GM18951 (cell line): ENCODE results near the gene RAB29.
"Not testable (repeated sequence)": the region's sequence is repeated elsewhere in the genome, so short reads cannot be mapped to it uniquely, and the experiment has no call there.

Source experiments
- POLR2A ChIP-seq: IDR thresholded peaks from 4 replicates; pipeline ENCODE4 v1.6.1; 2011; ENCODE audit warnings: mild to moderate bottlenecking; ENCODE audit not compliant: insufficient read length, insufficient read depth; ENCODE audit errors: extremely low read depth
- in situ Hi-C: fragments of 300-500 bp; cut with MboI; formaldehyde crosslinking; loops from one replicate; pipeline ENCODE4 v1.12.0; 2022; ENCODE audit warnings: low sequenced_read_pairs, mixed read lengths, inconsistent platforms; ENCODE audit not compliant: unreplicated experiment

Gene RAB29

DNA sequence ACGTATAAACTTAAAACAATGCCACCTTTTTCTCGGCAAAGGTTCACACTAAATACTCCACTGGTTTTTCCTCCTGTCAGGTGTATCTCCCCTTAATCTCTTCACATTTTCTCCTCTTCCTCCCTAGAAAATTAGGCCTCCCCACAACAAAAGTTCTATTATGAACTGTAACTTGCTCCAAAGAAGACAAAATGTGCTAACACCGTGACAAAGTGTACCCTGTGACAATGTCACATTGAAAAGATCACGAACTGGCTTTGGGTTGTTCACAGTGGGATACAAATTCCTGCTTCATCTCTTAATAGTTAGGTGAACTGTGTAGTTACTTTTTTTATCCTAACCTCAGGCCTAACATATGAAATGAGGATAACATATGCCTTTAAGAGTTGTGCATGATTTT is 31.3 kb downstream of the RAB29 start:
- no peak for TF ChIP-seq POLR2A
- in situ Hi-C loops = no loop called here

DNA sequence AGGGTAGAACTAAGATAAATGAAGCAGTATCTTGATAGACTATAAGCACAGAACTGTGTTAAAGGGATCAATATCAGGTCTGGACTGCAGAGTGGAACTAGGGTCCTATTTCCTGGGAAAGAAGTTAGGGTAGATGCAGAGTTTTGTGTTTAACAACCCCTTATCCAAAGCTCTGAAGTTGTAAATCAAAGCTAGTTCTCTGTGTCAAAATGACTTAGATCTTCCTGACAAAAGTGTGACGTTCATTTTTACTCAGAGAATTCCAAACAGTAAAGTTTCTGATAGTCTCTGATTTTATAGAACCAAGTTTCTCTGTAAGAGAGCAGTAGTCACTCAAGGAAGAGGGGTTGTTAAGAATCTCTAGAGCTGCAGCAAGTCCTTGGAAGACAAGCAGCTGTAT is 33.6 kb downstream of the RAB29 start:
- TF ChIP-seq POLR2A = no peak
- in situ Hi-C loops = no loop called here

- in situ Hi-C loops = no loop called here
- no peak for TF ChIP-seq POLR2A
Observed at GRCh38 chr1:205739348-205740160, 35.7 kb downstream of the RAB29 start.

DNA sequence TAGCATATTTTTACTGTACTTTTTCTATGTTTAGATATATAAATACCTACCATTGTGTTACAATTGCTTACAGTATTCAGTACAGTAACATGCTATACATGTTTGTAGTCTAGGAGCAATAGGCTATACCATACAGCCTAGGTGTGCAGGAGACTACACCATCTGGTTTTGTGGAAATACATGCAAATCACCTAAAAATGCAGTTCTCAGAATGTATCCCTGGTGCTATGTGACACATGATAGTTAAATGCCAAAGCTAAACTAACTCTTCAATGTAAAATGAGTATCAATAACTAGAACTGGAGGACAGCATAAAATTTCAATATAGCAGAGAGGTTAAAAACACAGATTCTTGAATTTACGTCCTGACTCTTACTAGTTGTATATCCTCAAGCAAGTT is 40.1 kb downstream of the RAB29 start:
- in situ Hi-C loops = no loop called here
- TF ChIP-seq POLR2A = no peak

DNA sequence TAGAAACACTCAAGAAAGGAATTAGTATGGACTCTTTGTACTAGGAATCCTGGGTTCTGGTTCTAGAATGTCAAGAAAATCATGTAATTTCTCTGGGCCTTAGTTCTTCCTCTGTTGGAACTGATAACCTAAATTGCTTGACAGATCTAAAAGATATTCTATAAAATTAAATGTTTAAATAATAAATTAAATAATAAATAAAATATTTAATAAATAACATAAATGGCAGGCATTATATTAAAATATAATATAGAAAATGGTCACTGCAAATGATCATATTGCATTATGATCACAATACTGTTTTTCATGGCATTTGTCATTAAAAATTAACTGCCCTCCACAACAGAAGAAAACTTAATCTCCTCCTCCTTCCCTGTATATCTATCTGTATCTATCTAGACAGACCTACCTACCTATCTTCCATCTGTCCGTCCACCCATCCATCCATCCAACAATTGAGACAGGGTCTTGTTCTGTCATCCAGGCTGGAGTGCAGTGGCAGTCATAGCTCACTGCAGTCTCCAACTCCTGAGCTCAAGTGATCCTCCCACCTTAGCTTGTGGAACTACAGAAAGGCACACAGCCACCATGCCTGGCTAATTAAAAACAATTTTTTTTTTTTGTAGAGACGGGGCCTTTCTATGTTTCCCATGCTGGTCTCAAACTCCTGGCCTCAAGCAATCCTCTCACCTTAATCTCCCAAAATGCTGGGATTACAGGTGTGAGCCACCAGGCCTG is 41.7 kb downstream of the RAB29 start:
- no peak for TF ChIP-seq POLR2A
- in situ Hi-C loops = no loop called here

GRCh38 chr1:205729945-205730610 is 45.2 kb downstream of the RAB29 start:
- no peak for TF ChIP-seq POLR2A
- in situ Hi-C loops = no loop called here

- in situ Hi-C loops = no loop called here
- TF ChIP-seq POLR2A = no peak
Observed at GRCh38 chr1:205726619-205727125, 48.6 kb downstream of the RAB29 start.

DNA sequence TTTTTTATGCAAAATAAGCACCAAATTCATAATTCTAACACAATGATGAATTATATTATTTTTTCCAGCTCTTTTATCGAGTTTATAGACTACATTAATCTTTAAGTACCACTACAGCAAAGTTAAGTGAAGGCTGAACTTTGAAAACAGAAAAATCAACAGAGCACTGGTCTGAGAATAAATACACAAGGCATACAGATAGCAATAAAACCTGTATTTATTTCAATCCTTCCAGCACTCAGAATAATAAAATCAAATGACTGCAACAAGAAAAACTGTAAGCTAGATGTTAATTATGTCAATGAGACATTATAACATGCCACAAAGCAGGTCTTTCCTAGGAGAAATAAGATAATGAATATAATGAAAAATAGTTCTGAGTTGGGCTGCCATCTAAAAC is 49.8 kb downstream of the RAB29 start:
- in situ Hi-C loops = no loop called here
- TF ChIP-seq POLR2A = no peak

DNA sequence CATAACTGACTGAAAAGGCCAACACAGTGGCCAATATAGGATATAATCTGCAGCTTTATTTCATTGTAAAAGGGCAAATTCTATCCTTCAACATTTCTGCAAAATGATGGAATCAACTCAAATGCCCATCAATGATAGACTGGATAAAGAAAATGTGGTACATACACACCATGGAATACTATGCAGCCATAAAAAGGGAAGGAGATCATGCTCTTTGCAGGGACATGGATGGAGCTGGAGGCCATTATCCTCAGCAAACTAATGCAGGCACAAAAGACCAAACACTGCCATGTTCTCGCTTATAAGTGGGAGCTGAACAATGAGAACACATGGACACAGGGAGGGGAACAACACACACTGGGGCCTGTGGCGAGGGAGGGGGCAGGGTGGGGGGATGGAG is 54.5 kb downstream of the RAB29 start:
- in situ Hi-C loops = not testable (repeated sequence)

GRCh38 chr1:205719762-205720161 is 55.5 kb downstream of the RAB29 start:
- no peak for TF ChIP-seq POLR2A
- in situ Hi-C loops = loop anchor here (5.0 to 10.0 kb wide), 2 partner anchors 57 to 125 kb away; no protein-coding TSS in a partner anchor

DNA sequence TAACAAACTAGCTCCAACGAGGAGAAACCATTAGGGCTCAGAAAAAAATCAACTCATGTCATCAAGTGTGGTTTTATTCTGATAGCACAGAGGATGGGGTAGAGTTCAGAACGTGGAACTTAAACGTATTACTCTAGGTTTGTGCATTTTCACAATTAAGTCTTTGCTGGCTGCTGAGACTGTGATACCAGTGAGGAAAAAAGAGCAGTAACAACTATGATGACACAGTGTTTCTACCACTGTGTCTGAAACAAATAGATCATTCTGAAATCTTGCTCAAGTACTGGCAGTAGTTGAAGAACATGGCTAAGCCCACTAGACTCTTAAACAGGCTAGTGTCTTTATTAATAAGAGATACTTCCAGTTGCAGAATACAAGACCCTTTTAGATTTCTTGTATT is 56.3 kb downstream of the RAB29 start:
- in situ Hi-C loops = loop anchor here (5.0 to 10.0 kb wide), 2 partner anchors 57 to 124 kb away; no protein-coding TSS in a partner anchor
- no peak for TF ChIP-seq POLR2A
